HCT116 (cell line): ENCODE results near the gene GPC5. TPM values are rescaled to one million over a fixed set of nuclear protein-coding genes. Genes with fewer than 3 reads are reported as not detected.

ENCODE experiments used
- ATAC-seq: fragments of 200-7000 bp; cut with Tn5 transposase; 2 replicates; pipeline ENCODE4 v1.9.1; 2020; ENCODE audit warnings: mild to moderate bottlenecking, moderate library complexity
- BruUV-seq: library from RNA; stranded (reverse); fragments of 400-500 nt; replicated peaks from 2 replicates; lab custom pipeline; 2021; lab: Mats Ljungman, UMichigan
- CTCF ChIA-PET: fragments of 300-600 bp; sonication (Branson Sonifier 250); formaldehyde crosslinking; loops from one replicate; lab custom pipeline; 2021; ENCODE audit warnings: antibody characterized with exemption; lab: Charles Lee
- POLR2A ChIA-PET: fragments of 300-600, 350-600 bp; sonication (Branson Sonifier 250); formaldehyde crosslinking; loops from one replicate; lab custom pipeline; 2021; ENCODE audit warnings: antibody characterized with exemption; lab: Charles Lee
- RAD21 ChIA-PET, 2 experiments: fragments of 300-600 bp; sonication (Branson Sonifier 250); formaldehyde crosslinking; loops; one replicate each; lab custom pipeline; 2023; ENCODE audit warnings: low total read pairs in 2 of 2; ENCODE audit not compliant: uncharacterized antibody in 2 of 2, unreplicated experiment in 2 of 2, low non-redundant PET in 1 of 2; lab: Charles Lee
- DNase-seq: peaks from one replicate; pipeline ENCODE4 v3.0.0-alpha.2; 2010; ENCODE audit warnings: low read depth, low spot score
- H2AFZ ChIP-seq: fragments of 200-600 bp; shearing (Covaris generic), sonication (generic); 2 replicates; pipeline ENCODE4 v1.6.1; 2017; ENCODE audit warnings: low read depth, mixed run types, mixed read lengths, antibody characterized with exemption, low read length; ENCODE audit not compliant: poor library complexity, severe bottlenecking
- H3K27ac ChIP-seq: 2 replicates; pipeline ENCODE4 v1.5.1; 2012; ENCODE audit warnings: low read depth, low read length
- H3K27me3 ChIP-seq: fragments of 200-600 bp; sonication (generic); 2 replicates; pipeline ENCODE4 v1.6.1; 2016; ENCODE audit warnings: mixed run types, low read length, mixed read lengths; ENCODE audit not compliant: insufficient read depth
- H3K36me3 ChIP-seq, 2 experiments: fragments of 200-500 bp in 1 of 2; fragments of 200-600 bp in 1 of 2; sonication (Bioruptor generic) in 1 of 2; sonication (generic) in 1 of 2; 2 replicates each; pipeline versions ENCODE4 v1.5.1 to v1.6.1; 2014 to 2016; ENCODE audit warnings: low read length in 2 of 2, inconsistent platforms in 1 of 2, mixed read lengths in 1 of 2, mixed run types in 1 of 2; ENCODE audit not compliant: insufficient read depth in 2 of 2, control insufficient read depth in 1 of 2
- H3K4me1 ChIP-seq, 2 experiments: fragments of 200-600 bp in 1 of 2; sonication (generic) in 1 of 2; 2 replicates each; pipeline versions ENCODE4 v1.5.1 to v1.6.1; 2012 to 2017; ENCODE audit warnings: low read length in 2 of 2, inconsistent platforms in 1 of 2, mild to moderate bottlenecking in 1 of 2, mixed read lengths in 1 of 2, mixed run types in 1 of 2, moderate library complexity in 1 of 2; ENCODE audit not compliant: insufficient read depth in 2 of 2, control insufficient read depth in 1 of 2
- H3K4me2 ChIP-seq: fragments of 200-600 bp; sonication (generic); 2 replicates; pipeline ENCODE4 v1.6.1; 2017; ENCODE audit warnings: mixed run types, low read length, mixed read lengths
- H3K4me3 ChIP-seq, 2 experiments: fragments of 200-600 bp in 1 of 2; sonication (generic) in 1 of 2; replicated peaks in 1 of 2; 2 replicates each; pipeline ENCODE4 v1.5.1; 2011 to 2016; ENCODE audit warnings: low read length in 2 of 2, control low read depth in 1 of 2, low read depth in 1 of 2, mild to moderate bottlenecking in 1 of 2, mixed read lengths in 1 of 2, mixed run types in 1 of 2
- H3K79me2 ChIP-seq: fragments of 200-600 bp; sonication (generic); 2 replicates; pipeline ENCODE4 v1.6.1; 2017; ENCODE audit warnings: mild to moderate bottlenecking, mixed run types, low read length, moderate library complexity, mixed read lengths; ENCODE audit not compliant: insufficient read depth
- H3K9ac ChIP-seq: fragments of 200-600 bp; sonication (generic); 2 replicates; pipeline ENCODE4 v1.6.1; 2016; ENCODE audit warnings: low read length, mixed read lengths
- H3K9me2 ChIP-seq: fragments of 200-600 bp; sonication (generic), shearing (Covaris generic); 2 replicates; pipeline ENCODE4 v1.6.1; 2017; ENCODE audit warnings: mixed run types, mild to moderate bottlenecking, moderate library complexity; ENCODE audit not compliant: insufficient read depth
- H3K9me3 ChIP-seq, 2 experiments: fragments of 200-500 bp in 1 of 2; fragments of 200-600 bp in 1 of 2; sonication (Bioruptor generic) in 1 of 2; sonication (generic) in 1 of 2; 2 replicates each; pipeline ENCODE4 v1.6.1; 2014 to 2017; ENCODE audit warnings: low read length in 2 of 2, mixed read lengths in 2 of 2, inconsistent platforms in 1 of 2, low read depth in 1 of 2, mild to moderate bottlenecking in 1 of 2, mixed run types in 1 of 2, moderate library complexity in 1 of 2; ENCODE audit not compliant: control insufficient read depth in 1 of 2, insufficient read depth in 1 of 2
- H4K20me1 ChIP-seq: fragments of 200-600 bp; sonication (generic), shearing (Covaris generic); 2 replicates; pipeline ENCODE4 v1.6.1; 2017; ENCODE audit warnings: mixed run types, mild to moderate bottlenecking, moderate library complexity; ENCODE audit not compliant: insufficient read depth
- CBX3 ChIP-seq: IDR thresholded peaks from 2 replicates; pipeline ENCODE4 v1.6.1; 2012; ENCODE audit warnings: low read depth
- ELF1 ChIP-seq: IDR thresholded peaks from 2 replicates; pipeline ENCODE4 v1.6.1; 2012; ENCODE audit warnings: low read depth, borderline replicate concordance
- EZH2 ChIP-seq: fragments of 200-600 bp; sonication (generic); IDR thresholded peaks from 2 replicates; pipeline ENCODE4 v1.6.1; 2017; ENCODE audit warnings: antibody characterized with exemption, mixed run types
- FOSL1 ChIP-seq: IDR thresholded peaks from 2 replicates; pipeline ENCODE4 v1.6.1; 2012; ENCODE audit warnings: low read depth
- MAX ChIP-seq: IDR thresholded peaks from 2 replicates; pipeline ENCODE4 v1.6.1; 2012
- POLR2AphosphoS5 ChIP-seq: IDR thresholded peaks from 2 replicates; pipeline ENCODE4 v1.6.1; 2011; ENCODE audit warnings: mild to moderate bottlenecking, low read depth, low read length, moderate library complexity
- REST ChIP-seq: IDR thresholded peaks from 2 replicates; pipeline ENCODE4 v1.6.1; 2012; ENCODE audit warnings: low read depth
- SRF ChIP-seq: IDR thresholded peaks from 2 replicates; pipeline ENCODE4 v1.6.1; 2012; ENCODE audit warnings: low read depth
- TCF7L2 ChIP-seq: IDR thresholded peaks from 2 replicates; pipeline ENCODE4 v1.7.0; 2011; ENCODE audit warnings: borderline replicate concordance, inconsistent platforms; ENCODE audit not compliant: insufficient read depth, insufficient read length; ENCODE audit errors: extremely low read depth
- intact Hi-C: fragments of 100-400 bp; cut with micrococcal nuclease; formaldehyde crosslinking; loops from 2 replicates; pipeline ENCODE4 v1.10.0; 2022
- total RNA-seq: library from RNA; stranded (reverse); gene quantifications from one replicate; pipeline ENCODE4 v1.2.1, GENCODE V29; 2021; ENCODE audit not compliant: unreplicated experiment

GPC5 gene
- total RNA-seq, 1 experiment from 2014 or later = not detected

- Histone ChIP-seq H3K9me2 (no peaks in the 10 kb centered on the region), H3K9ac (no peak overlapping the region), H3K4me2 (no peak overlapping the region)
- ChIA-PET CTCF (no interaction called here), RAD21 (no interaction called here)
- no peak for DNase-seq
- TF ChIP-seq EZH2 (no peak), FOSL1 (no peak), POLR2AphosphoS5 (no peak), REST (no peak), SRF (no peak), ELF1 (no peak), MAX (no peak), CBX3 (no peak), TCF7L2 (no peak)
- TF ChIP-seq, all 23 proteins: peak for 0
- Histone ChIP-seq H3K79me2 (no peaks in the 10 kb centered on the region), H3K27ac (no peak overlapping the region), H3K27me3 (no peaks in the 10 kb centered on the region), H3K4me3 (no peak overlapping the region), H3K4me1 (no peaks in the 10 kb centered on the region), H3K9me3 (peaks cover 0 to 16% of the 10 kb centered on the region in 2 experiments; a peak in 2 of 4 replicates), H2AFZ (no peak overlapping the region), H4K20me1 (no peaks in the 10 kb centered on the region), H3K36me3 (no peaks in the 10 kb centered on the region)
- ATAC-seq = no peak
- BruUV-seq = no TSS peak
- POLR2A ChIA-PET = no interaction called here
- intact Hi-C loops = no loop called here
Measured at GRCh38 chr13:91698767-91699166, 300.3 kb downstream of the GPC5 start.
